C1 segment of cervical spinal cord (tissue), 14 donors: ENCODE results near the gene CARS2.
"Not testable (repeated sequence)": the region's sequence is repeated elsewhere in the genome, so short reads cannot be mapped to it uniquely, and the experiment has no call there.

Experiments
- DNase-seq, 14 donors: peaks; one replicate each; lab custom pipeline; 2025; lab: John Stamatoyannopoulos, UW

Gene CARS2

GRCh38 chr13:110712081-110712848 is 6.3 kb upstream of the CARS2 start:
- DNase-seq, result peak; percentile 46 to 94 (median 89)

- DNase-seq, result no peak
These were observed 855 bp upstream of the CARS2 start for GRCh38 chr13:110706570-110707372.

- no peak for DNase-seq
These were observed 525 bp downstream of the CARS2 start for GRCh38 chr13:110705356-110705825.

- DNase-seq, result peak in 1 of 14 donors; percentile 42
These were observed 3.1 kb downstream of the CARS2 start for GRCh38 chr13:110702591-110703526.

- no peak for DNase-seq
These were observed 3.8 kb downstream of the CARS2 start for GRCh38 chr13:110702089-110702488.

GRCh38 chr13:110701061-110701460 is 4.9 kb downstream of the CARS2 start:
- not testable (repeated sequence) for DNase-seq

- no peak for DNase-seq
These were observed 5.3 kb downstream of the CARS2 start for GRCh38 chr13:110700641-110701040.

GRCh38 chr13:110700186-110700585 is 5.7 kb downstream of the CARS2 start:
- DNase-seq, result no peak

- no peak for DNase-seq
These were observed 6.5 kb downstream of the CARS2 start for GRCh38 chr13:110699148-110700145.

- DNase-seq, result no peak
These were observed 7.2 kb downstream of the CARS2 start for GRCh38 chr13:110698689-110699088.

GRCh38 chr13:110697842-110698241 is 8.1 kb downstream of the CARS2 start:
- DNase-seq, result no peak

GRCh38 chr13:110696776-110697175 is 9.1 kb downstream of the CARS2 start:
- no peak for DNase-seq

- not testable (repeated sequence) for DNase-seq
These were observed 10.1 kb downstream of the CARS2 start for GRCh38 chr13:110695774-110696173.

- no peak for DNase-seq
These were observed 15.4 kb downstream of the CARS2 start for GRCh38 chr13:110690516-110690915.

GRCh38 chr13:110689711-110690110 is 16.2 kb downstream of the CARS2 start:
- no peak for DNase-seq

- no peak for DNase-seq
These were observed 16.9 kb downstream of the CARS2 start for GRCh38 chr13:110689041-110689440.

- no peak for DNase-seq
These were observed 18.2 kb downstream of the CARS2 start for GRCh38 chr13:110687736-110688135.

- no peak for DNase-seq
These were observed 20.5 kb downstream of the CARS2 start for GRCh38 chr13:110685305-110686020.

GRCh38 chr13:110684388-110685056 is 21.4 kb downstream of the CARS2 start:
- no peak for DNase-seq
